ENCODE measurements around the gene LRRC34. TPM values are rescaled to one million over a fixed set of nuclear protein-coding genes. Genes with fewer than 3 reads are reported as not detected.

LRRC34 gene
- total and polyA plus RNA-seq, 2 of the 8 experiments (the other 6 are each of a cell fraction or from before 2014, with no cell fraction given): 3.3 to 4.1 TPM

DNA sequence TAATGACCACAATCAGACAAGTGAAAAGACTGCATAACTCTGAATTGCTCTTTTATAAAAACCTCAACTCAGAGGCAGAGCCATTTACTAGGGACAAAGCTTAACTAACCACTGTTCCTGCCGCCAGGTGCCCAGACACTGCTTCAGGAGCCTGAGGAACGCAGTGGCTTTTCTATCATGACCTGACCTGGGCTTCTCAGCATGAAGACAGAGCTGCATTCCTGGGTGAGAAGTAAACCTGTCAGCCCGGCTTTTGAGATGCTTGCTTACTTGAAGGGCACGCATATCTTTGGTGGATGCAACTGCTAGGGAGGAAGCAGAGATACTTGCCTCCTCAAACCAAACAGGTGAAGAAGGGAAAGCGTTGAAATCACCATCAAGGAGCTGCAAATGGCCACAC lies 49.2 kb upstream of the LRRC34 start:
- no peaks in the 10 kb centered on the region; the same call in 1 of the 2 replicates for H3K23me2 ChIP-seq (ENCODE audit: low read depth, low read length)
- H3K56ac ChIP-seq (replicated peaks; ENCODE audit: insufficient read length, low read depth, low read length): no peak overlapping the region
- H3K27ac ChIP-seq (ENCODE audit: low read depth, low read length): no peak overlapping the region
- H3K23ac ChIP-seq (ENCODE audit: insufficient read length): no peak overlapping the region
- POLR2A ChIA-PET (ENCODE audit: partially characterized antibody): interaction anchor here (0.6 to 3.4 kb wide), 4 partner anchors 12 to 105 kb away, joined by 3 to 21 read pairs (median 4); partner anchors contain the start of gene SEC62
- WGBS, 2 experiments (ENCODE audit: extremely low coverage in 1 of 2, insufficient coverage in 1 of 2, insufficient read length in 1 of 2, insufficient replicate concordance in 2 of 2, low coverage in 1 of 2, low lambda C conversion rate in 2 of 2, missing lambda C conversion rate in 1 of 2): 44% methylated on average over 5 of the region's 5 CpGs; no CpG with 5 or more reads in 1 of the 2 experiments
- no peak overlapping the region for H3K9ac ChIP-seq (replicated peaks in 1 of 4; ENCODE audit: extremely low read depth in 1 of 4, low read depth in 3 of 4, low read length in 3 of 4)
- H4K5ac ChIP-seq (ENCODE audit: insufficient read length, low read depth, low read length): no peak overlapping the region
- H4K20me1 ChIP-seq (replicated peaks in 1 of 2; ENCODE audit: control insufficient read depth in 1 of 2, insufficient read depth in 2 of 2, low read length in 2 of 2): no peaks in the 10 kb centered on the region
- no peak overlapping the region for H3K4ac ChIP-seq (replicated peaks; ENCODE audit: insufficient read length, low read depth, low read length)
- H3K79me1 ChIP-seq (ENCODE audit: low read depth, low read length): no peaks in the 10 kb centered on the region
- no peak overlapping the region for H2BK5ac ChIP-seq (ENCODE audit: low read depth, low read length)
- no peak overlapping the region for H3K4me3 ChIP-seq (ENCODE audit: extremely low read depth in 1 of 4, insufficient read depth in 2 of 4, low read depth in 3 of 4, low read length in 4 of 4)
- TF ChIP-seq ZNF274 (IDR thresholded peaks at IDR 0.05; ENCODE audit: borderline replicate concordance, extremely low read depth, low read length) (no peak), SP1 (IDR thresholded peaks at IDR 0.05; ENCODE audit: low read depth, low read length) (peak; percentile 47; the same call in 1 of the 2 replicates), TEAD4 (IDR thresholded peaks at IDR 0.05; ENCODE audit: low read depth, low read length) (peak; percentile 89), NRF1 (IDR thresholded peaks at IDR 0.05; ENCODE audit: low read depth, low read length) (no peak), CTBP2 (IDR thresholded peaks at IDR 0.05; ENCODE audit: borderline replicate concordance, insufficient read depth, insufficient read length, low read length) (peak; percentile 39), ASH2L (IDR thresholded peaks at IDR 0.05; ENCODE audit: low read length) (no peak), KDM4A (IDR thresholded peaks at IDR 0.05; ENCODE audit: low read depth, low read length, severe bottlenecking) (no peak), JUN (IDR thresholded peaks at IDR 0.05; ENCODE audit: low read depth, low read length) (no peak), CBX5 (IDR thresholded peaks at IDR 0.05; ENCODE audit: low read depth, low read length) (no peak), RNF2 (IDR thresholded peaks at IDR 0.05; ENCODE audit: borderline replicate concordance, low read depth, low read length, missing control alignments, poor library complexity, severe bottlenecking) (no peak), SIN3A (conservative IDR thresholded peaks at IDR 0.05 in 1 of 2, IDR thresholded peaks at IDR 0.05 in 1 of 2; ENCODE audit: low read depth in 1 of 2, low read length in 2 of 2) (0 out of 4 replicates have a peak, but pooled peaks of 1 of the 2 experiments have one; percentile 26)
- no peak overlapping the region for H2BK20ac ChIP-seq (ENCODE audit: low read length)
- no peak overlapping the region for H2AK5ac ChIP-seq (ENCODE audit: low read depth, low read length)
- H2BK12ac ChIP-seq (ENCODE audit: low read depth, low read length): no peak overlapping the region
- H3K4me1 ChIP-seq (replicated peaks in 1 of 4; ENCODE audit: control insufficient read depth in 3 of 4, insufficient read depth in 4 of 4, low read length in 3 of 4): peaks cover 2 to 5% (median 4%) of the 10 kb centered on the region in 4 experiments; a peak in 5 of 7 replicates
- H3K36me3 ChIP-seq (ENCODE audit: control insufficient read depth in 2 of 4, insufficient read depth in 4 of 4, low read length in 3 of 4): no peaks in the 10 kb centered on the region
- H3K18ac ChIP-seq (ENCODE audit: extremely low read depth, low read length): no peak overlapping the region; the same call in 1 of the 2 replicates
- H3K14ac ChIP-seq (ENCODE audit: insufficient read length): no peak overlapping the region
- H2BK15ac ChIP-seq (ENCODE audit: low read length): no peak overlapping the region
- H4K8ac ChIP-seq (ENCODE audit: extremely low read depth, insufficient read depth, low read length): no peak overlapping the region
- H2AFZ ChIP-seq (ENCODE audit: low read length): peak overlapping the region; percentile 36; the same call in 1 of the 2 replicates
- no peak overlapping the region for H2BK120ac ChIP-seq (replicated peaks; ENCODE audit: low read depth, low read length)
- DNase-seq (ENCODE audit: low read depth in 1 of 2, low spot score in 2 of 2) (no peak), FAIRE-seq (peak; percentile 55)
- CTCF ChIA-PET (ENCODE audit: partially characterized antibody): interaction anchor here (0.6 to 6.1 kb wide), 25 partner anchors 9 to 220 kb away, joined by 3 to 37 read pairs (median 4); partner anchors contain the start of genes LRRC34, LRRIQ4 and SEC62
- no peaks in the 10 kb centered on the region for H3K9me3 ChIP-seq (ENCODE audit: insufficient read depth in 2 of 2, low read depth in 1 of 2, low read length in 1 of 2)
- H4K91ac ChIP-seq (replicated peaks; ENCODE audit: insufficient read length, low read length): no peak overlapping the region
- peak overlapping the region; percentile 18 to 22; a peak in 2 of 4 replicates for H3K4me2 ChIP-seq (ENCODE audit: insufficient read depth in 1 of 2, low read depth in 2 of 2, low read length in 2 of 2)
- no peaks in the 10 kb centered on the region for H3K27me3 ChIP-seq (replicated peaks in 1 of 4; ENCODE audit: control insufficient read depth in 3 of 4, extremely low read depth in 1 of 4, insufficient read depth in 3 of 4, low read length in 3 of 4)
- no peaks in the 10 kb centered on the region for H3K79me2 ChIP-seq (ENCODE audit: control insufficient read depth in 1 of 2, insufficient read depth in 2 of 2, low read length in 2 of 2)

Measured in H1 (cell line).